ENCODE measurements around the gene IPPK. TPM values are rescaled to one million over a fixed set of nuclear protein-coding genes. Genes with fewer than 3 reads are reported as not detected.

The IPPK gene
- total RNA-seq, 2 experiments from 2014 or later: 14.8 to 16.8 TPM

DNA sequence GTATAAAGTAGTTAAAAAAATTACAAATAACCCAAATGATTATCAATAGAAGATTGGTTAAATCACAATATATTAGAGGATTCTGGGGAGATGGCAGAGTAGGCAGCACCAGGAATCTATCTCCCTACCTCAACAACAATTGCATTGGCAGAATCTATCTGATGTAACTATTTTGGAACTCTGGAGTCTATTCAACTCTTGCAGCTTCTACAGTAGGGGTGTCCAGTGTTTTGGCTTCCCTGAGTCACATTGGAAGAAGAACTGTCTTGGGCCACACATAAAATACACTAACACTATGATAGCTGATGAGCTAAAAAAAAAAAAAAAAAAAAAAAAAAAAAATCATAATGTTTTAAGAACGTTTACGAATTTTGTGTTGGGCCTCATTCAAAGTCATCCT lies 104.9 kb downstream of the IPPK start:
- ChIA-PET CTCF (interaction anchor here (0.7 kb wide), 1 partner anchor 19 kb away, joined by 3 read pairs; no protein-coding TSS in a partner anchor), POLR2A (interaction anchor here (0.6 kb wide), 1 partner anchor 195 kb away, joined by 6 read pairs; no protein-coding TSS in a partner anchor)

DNA sequence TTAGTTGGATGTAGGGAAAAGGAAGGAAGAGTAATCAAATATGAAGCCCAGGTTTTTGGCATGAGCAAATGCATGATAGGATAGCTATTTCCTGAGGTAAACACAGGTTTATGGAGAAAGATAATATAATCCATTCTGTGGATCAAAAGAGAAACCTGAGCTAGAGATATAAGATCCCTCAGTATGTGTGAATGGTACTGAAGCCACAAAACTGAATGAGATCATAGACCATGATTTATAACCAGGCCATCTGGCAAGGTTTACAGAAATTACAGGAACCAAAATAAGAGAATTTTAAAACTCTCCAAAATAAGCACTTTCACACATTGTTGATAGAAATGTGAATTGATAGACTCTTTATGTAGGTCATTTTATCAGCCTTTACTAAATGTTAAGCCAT lies 105.4 kb downstream of the IPPK start:
- POLR2A ChIA-PET: interaction anchor here (0.6 kb wide), 1 partner anchor 196 kb away, joined by 6 read pairs; no protein-coding TSS in a partner anchor
- CTCF ChIA-PET: no interaction called here

Other genes starting within 250 kb of the IPPK start
- gene OMD, start 245.7 kb downstream of the IPPK start, total RNA-seq: not detected
- not detected for gene ASPN, start 187.6 kb downstream of the IPPK start, total RNA-seq
- not detected for gene ECM2, start 134.1 kb downstream of the IPPK start, total RNA-seq
- gene BICD2, start 94.7 kb upstream of the IPPK start, total RNA-seq: 10 to 100 TPM; 25.4 to 25.7 TPM
- 1 to 10 TPM; 6.4 to 7.0 TPM for gene ZNF484, start 207.9 kb upstream of the IPPK start, total RNA-seq

Data from activated CD8-positive, alpha-beta memory T cell treated with anti-CD3 and anti-CD28 coated beads for 36 hours (primary cell).